Lung (tissue), 12 donors: ENCODE results near the gene THOC6. TPM values are rescaled to one million over a fixed set of nuclear protein-coding genes. Genes with fewer than 3 reads are reported as not detected.

Experiments used
- ATAC-seq: fragments of 200-7000 bp; cut with Tn5 transposase; one replicate; pipeline ENCODE4 v1.9.1; 2020; ENCODE audit warnings: moderate number of reproducible peaks; ENCODE audit not compliant: insufficient read depth, low FRiP score
- DNase-seq, 3 donors: peaks; one replicate each; pipeline ENCODE4 v3.0.0-alpha.2; 2013 to 2017
- H3K27ac ChIP-seq, 2 donors: one replicate each; pipeline ENCODE4 v1.5.1; 2013; ENCODE audit warnings: mild to moderate bottlenecking in 2 of 2, moderate library complexity in 2 of 2, control low read depth in 1 of 2, inconsistent platforms in 1 of 2, low read depth in 1 of 2, low read length in 1 of 2
- H3K27me3 ChIP-seq, 3 donors: one replicate each; pipeline ENCODE4 v1.5.1; 2013; ENCODE audit warnings: low read length in 2 of 3; ENCODE audit not compliant: control insufficient read depth in 3 of 3, insufficient read depth in 3 of 3
- H3K36me3 ChIP-seq, 4 donors: one replicate each; pipeline ENCODE4 v1.5.1; 2013; ENCODE audit warnings: low read length in 4 of 4, mild to moderate bottlenecking in 1 of 4, moderate library complexity in 1 of 4; ENCODE audit not compliant: control insufficient read depth in 4 of 4, insufficient read depth in 4 of 4
- H3K4me1 ChIP-seq, 5 donors: one replicate each; pipeline ENCODE4 v1.5.1; 2013; ENCODE audit warnings: low read length in 5 of 5, mild to moderate bottlenecking in 2 of 5, moderate library complexity in 1 of 5; ENCODE audit not compliant: control insufficient read depth in 5 of 5, insufficient read depth in 5 of 5
- H3K4me3 ChIP-seq: one replicate; pipeline ENCODE4 v1.5.1; 2013; ENCODE audit warnings: mild to moderate bottlenecking, control low read depth, moderate library complexity
- H3K9ac ChIP-seq, 2 donors: one replicate each; pipeline ENCODE4 v1.5.1; 2013; ENCODE audit warnings: low read length in 2 of 2, control low read depth in 1 of 2; ENCODE audit not compliant: insufficient read depth in 1 of 2
- H3K9me3 ChIP-seq, 4 donors: one replicate each; pipeline ENCODE4 v1.5.1; 2013; ENCODE audit warnings: low read length in 3 of 4, mild to moderate bottlenecking in 1 of 4, moderate library complexity in 1 of 4; ENCODE audit not compliant: control insufficient read depth in 4 of 4, insufficient read depth in 3 of 4
- CTCF ChIP-seq: IDR thresholded peaks from 2 replicates; pipeline ENCODE4 v1.5.1; 2012; ENCODE audit warnings: mild to moderate bottlenecking; ENCODE audit errors: control extremely low read depth, extremely low read depth
- WGBS, 2 donors: extraction: QIAGEN DNeasy Blood & Tissue Kit; methylation state at CpG; one replicate each; pipeline ENCODE4 v1.1.7; 2013; 5-methylcytosine and 5-hydroxymethylcytosine counted together
- polyA plus RNA-seq, 2 donors: library from polyadenylated mRNA; stranded (reverse); fragments of 200-250 nt; gene quantifications; one replicate each; pipeline ENCODE4 v1.2.1, GENCODE V29; 2013
- total RNA-seq, 2 donors: library from RNA; depleted of rRNA in 1 of 2; stranded (reverse); fragments of >200 nt in 1 of 2; gene quantifications; one replicate each; pipeline ENCODE4 v1.2.1, GENCODE V29; 2014 to 2021
- donor health status: control.
- donor health status: control.
- donor health status: Bipolar disorder and iron deficiency.
- donor health status: healthy.
- donor health status: DM: yes; HTN: yes; CAD: no.

Gene THOC6
- total and polyA plus RNA-seq, 4 donors, result 12.7 to 58.3 (median 40.0) TPM

- 21 to 48% methylated on average over 13 of the region's 13 CpGs for WGBS, 2 donors
- Histone ChIP-seq H3K36me3 (no peaks in the 10 kb centered on the region), H3K4me3 (no peak overlapping the region), H3K27me3 (peaks cover 0 to 40% (median 15%) of the 10 kb centered on the region in 3 donors), H3K27ac (peak overlapping the region in 1 of 2 donors; percentile 30), H3K9me3 (peaks cover 0 to 2% (median 0%) of the 10 kb centered on the region in 4 donors), H3K4me1 (peaks cover 0 to 26% (median 2%) of the 10 kb centered on the region in 5 donors), H3K9ac (peak overlapping the region in 1 of 2 donors; percentile 29)
- TF ChIP-seq CTCF, result no peak
- DNase-seq (no peak), ATAC-seq (no peak)
Measured at GRCh38 chr16:3007059-3007956, 16.5 kb upstream of the THOC6 start.

GRCh38 chr16:3007957-3008689 is 15.7 kb upstream of the THOC6 start:
- Histone ChIP-seq H3K9me3 (peaks cover 0 to 2% (median 0%) of the 10 kb centered on the region in 4 donors), H3K9ac (peak overlapping the region in 1 of 2 donors; percentile 29), H3K27ac (peak overlapping the region in 1 of 2 donors; percentile 7), H3K4me3 (no peak overlapping the region), H3K27me3 (peaks cover 0 to 41% (median 22%) of the 10 kb centered on the region in 3 donors), H3K36me3 (no peaks in the 10 kb centered on the region), H3K4me1 (peaks cover 0 to 29% (median 2%) of the 10 kb centered on the region in 5 donors)
- ATAC-seq (no peak), DNase-seq (peak in 2 of 3 donors; percentile 60 to 81)
- TF ChIP-seq CTCF, result no peak
- WGBS, 2 donors, result 6 to 15% methylated on average over 17 of the region's 17 CpGs

GRCh38 chr16:3008690-3009037 is 15.2 kb upstream of the THOC6 start:
- Histone ChIP-seq H3K4me3 (no peak overlapping the region), H3K27ac (peak overlapping the region in 1 of 2 donors; percentile 65), H3K9me3 (peaks cover 0 to 2% (median 0%) of the 10 kb centered on the region in 4 donors), H3K36me3 (no peaks in the 10 kb centered on the region), H3K9ac (no peak overlapping the region), H3K4me1 (peaks cover 0 to 33% (median 2%) of the 10 kb centered on the region in 5 donors), H3K27me3 (peaks cover 0 to 43% (median 26%) of the 10 kb centered on the region in 3 donors)
- no peak for TF ChIP-seq CTCF
- WGBS, 2 donors, result 62 to 66% methylated on average over 4 of the region's 4 CpGs
- DNase-seq (peak in 1 of 3 donors; percentile 48), ATAC-seq (no peak)
